Body of pancreas (tissue), 4 donors: ENCODE data around the gene STXBP4.

Experiments used
- POLR2A ChIP-seq, 3 donors: fragments of 450-650 bp; IDR thresholded peaks; one replicate each; pipeline ENCODE4 v1.6.1; 2016; ENCODE audit warnings: antibody characterized with exemption in 3 of 3, mild to moderate bottlenecking in 2 of 3
- TF ChIP-seq, protein P1 (sequence below), 7 experiments: fragments of 450-650 bp in 4 of 7; fragments of 200-600 bp in 3 of 7; sonication (generic) in 3 of 7; IDR thresholded peaks; one replicate each; pipeline ENCODE4 v1.5.1; 2016 to 2019; ENCODE audit warnings: antibody characterized with exemption in 7 of 7

GRCh38 chr17:54927525-54927924, 41.0 kb upstream of the STXBP4 start:
- TF ChIP-seq, protein P1, sequence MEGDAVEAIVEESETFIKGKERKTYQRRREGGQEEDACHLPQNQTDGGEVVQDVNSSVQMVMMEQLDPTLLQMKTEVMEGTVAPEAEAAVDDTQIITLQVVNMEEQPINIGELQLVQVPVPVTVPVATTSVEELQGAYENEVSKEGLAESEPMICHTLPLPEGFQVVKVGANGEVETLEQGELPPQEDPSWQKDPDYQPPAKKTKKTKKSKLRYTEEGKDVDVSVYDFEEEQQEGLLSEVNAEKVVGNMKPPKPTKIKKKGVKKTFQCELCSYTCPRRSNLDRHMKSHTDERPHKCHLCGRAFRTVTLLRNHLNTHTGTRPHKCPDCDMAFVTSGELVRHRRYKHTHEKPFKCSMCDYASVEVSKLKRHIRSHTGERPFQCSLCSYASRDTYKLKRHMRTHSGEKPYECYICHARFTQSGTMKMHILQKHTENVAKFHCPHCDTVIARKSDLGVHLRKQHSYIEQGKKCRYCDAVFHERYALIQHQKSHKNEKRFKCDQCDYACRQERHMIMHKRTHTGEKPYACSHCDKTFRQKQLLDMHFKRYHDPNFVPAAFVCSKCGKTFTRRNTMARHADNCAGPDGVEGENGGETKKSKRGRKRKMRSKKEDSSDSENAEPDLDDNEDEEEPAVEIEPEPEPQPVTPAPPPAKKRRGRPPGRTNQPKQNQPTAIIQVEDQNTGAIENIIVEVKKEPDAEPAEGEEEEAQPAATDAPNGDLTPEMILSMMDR (IDR thresholded peaks at IDR 0.05): no peak
- TF ChIP-seq POLR2A (IDR thresholded peaks at IDR 0.05): no peak
